GM19452 (cell line): ENCODE results near the gene MAD1L1.

Experiments used
- ATAC-seq: cut with Tn5 transposase; IDR thresholded peaks from one replicate; pipeline ENCODE4 v1.9.1; 2021; ENCODE audit not compliant: unreplicated experiment

The MAD1L1 gene

DNA sequence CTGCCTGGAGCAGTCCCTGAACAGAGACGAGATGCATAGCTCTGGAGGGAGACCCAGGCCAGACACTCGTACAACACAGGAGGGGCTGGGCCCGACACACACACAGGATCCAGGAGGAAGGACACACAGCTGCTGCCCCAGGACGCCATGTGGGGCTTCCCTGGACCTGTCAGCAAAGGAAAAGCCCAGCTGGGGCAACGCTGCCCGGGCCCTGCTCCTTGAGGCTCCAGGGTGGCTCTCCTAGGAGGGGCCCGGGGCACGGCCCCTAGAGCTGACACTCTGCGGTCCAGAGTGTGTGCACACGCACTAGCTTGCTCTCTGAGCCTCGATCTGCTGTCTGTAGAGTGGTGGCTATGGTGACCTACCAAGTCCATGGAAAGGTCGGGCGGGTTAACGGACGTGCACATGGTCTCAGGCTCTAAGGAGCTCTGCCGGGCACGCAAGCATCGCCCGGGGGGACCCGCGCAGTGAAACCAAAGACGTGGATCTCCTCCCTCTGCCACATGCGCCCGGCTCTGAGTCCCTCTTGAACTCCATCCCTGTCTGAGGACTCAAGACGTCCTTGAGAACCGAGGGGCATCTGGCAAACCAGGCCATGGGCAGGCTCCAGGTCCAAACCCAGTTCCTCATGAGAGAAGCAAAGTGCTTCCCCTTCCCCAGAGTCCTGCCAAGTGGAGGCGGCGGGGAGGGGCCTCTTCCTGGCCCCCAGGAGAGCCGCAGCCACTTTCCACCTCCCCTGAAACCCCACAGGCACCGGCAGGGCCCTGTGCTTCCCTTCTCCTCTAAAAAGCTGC, 283.7 kb downstream of the MAD1L1 start:
- ATAC-seq = no peak

GRCh38 chr7:1948301-1948796, 284.4 kb downstream of the MAD1L1 start:
- ATAC-seq = no peak

GRCh38 chr7:1947586-1948217, 285.0 kb downstream of the MAD1L1 start:
- ATAC-seq = no peak

- no peak for ATAC-seq
Observed at GRCh38 chr7:1946773-1947450, 285.8 kb downstream of the MAD1L1 start.

GRCh38 chr7:1946025-1946772, 286.5 kb downstream of the MAD1L1 start:
- ATAC-seq = no peak

DNA sequence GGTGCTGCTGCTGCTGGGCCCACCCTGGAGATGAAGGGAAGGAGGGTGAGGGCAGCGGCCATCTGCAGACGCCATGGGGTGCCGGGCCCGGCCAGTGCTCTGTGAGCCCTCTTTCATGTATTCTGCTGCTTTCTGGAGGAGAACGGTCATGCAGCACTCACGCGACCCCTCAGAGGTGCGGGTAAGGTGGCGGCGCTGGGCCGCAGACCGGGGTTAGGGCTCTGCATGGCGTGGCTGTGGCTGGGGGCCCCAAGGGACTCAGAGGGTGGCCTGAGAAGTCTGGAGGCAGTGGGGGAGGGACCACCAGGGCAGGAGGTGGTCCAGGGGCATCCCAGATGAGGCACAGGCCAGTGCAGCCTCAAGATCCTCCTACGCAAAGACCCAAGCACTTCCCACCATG, 287.2 kb downstream of the MAD1L1 start:
- no peak for ATAC-seq

- no peak for ATAC-seq
Observed at GRCh38 chr7:1944619-1945210, 288.0 kb downstream of the MAD1L1 start.

- ATAC-seq = no peak
Observed at GRCh38 chr7:1943933-1944618, 288.7 kb downstream of the MAD1L1 start.

- no peak for ATAC-seq
Observed at GRCh38 chr7:1943326-1943725, 289.4 kb downstream of the MAD1L1 start.

- no peak for ATAC-seq
Observed at GRCh38 chr7:1942941-1943289, 289.8 kb downstream of the MAD1L1 start.

DNA sequence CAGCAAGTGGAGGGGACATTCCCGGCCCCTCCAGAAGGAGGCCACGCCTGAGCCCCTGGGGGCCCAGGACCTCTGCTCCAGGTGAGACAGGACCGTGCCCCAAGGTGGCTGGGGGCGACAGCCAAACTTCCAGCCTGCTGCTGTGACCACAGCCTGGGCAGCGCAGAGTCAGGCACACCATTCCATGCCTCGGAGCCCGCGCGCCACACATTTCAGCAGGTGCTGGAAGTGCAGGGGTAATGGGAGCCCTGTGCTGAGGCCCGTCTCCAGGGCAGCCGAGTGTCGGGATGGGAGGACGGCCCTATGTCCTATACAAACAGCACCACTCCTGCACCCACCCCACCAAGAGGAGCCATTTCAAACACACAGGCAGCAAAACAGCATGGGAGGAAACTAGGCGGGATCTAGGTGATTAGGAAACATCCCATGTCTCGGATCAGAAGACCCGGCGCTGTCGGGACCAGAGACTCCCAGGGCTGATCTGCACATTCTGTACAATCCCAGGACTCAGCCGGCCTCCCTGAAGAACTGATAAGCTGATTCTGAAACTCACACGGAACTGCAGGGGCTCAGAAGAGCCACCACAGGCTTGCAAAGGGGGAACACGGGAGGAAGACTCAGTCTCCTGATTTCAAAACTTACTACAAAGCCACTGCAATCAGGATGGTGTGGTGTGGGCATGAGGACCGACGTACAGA, 290.4 kb downstream of the MAD1L1 start:
- ATAC-seq = no peak

DNA sequence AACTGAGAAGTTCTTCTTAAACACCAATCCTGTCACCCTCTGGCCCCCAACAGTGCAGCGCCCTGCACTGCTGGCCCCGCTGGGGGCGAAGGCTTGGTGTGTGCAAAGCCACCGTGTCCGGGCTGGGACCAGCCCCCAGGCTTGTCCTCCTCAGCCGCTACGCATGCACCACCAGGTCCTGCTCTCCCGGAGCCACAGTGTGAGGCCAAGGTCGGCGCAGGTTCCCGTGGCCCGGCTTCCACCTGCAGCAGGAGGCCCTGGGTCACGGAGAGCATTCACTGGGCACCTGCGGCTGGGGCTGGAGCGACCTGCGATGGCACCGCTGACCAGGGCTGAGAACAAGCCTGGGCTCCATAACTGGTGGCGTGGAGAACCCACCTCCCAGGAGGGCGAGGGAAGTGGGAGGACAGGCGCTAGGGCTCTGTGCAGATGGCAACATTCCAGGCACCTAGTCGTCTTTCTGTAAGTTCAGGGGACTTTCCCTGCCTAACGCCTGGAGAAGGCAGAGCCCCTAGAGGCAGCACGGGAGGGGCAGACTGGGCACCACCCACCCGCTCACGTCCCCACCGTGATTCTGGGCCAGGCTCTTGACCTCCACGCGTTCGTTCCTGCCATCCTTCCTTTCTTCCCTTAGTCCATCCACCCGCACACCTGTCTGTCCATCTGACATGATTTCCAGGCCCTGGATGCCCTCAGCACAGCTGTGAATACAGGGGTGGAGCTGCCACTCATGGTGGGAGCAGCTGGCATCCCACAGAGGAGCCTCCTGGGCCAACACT, 291.1 kb downstream of the MAD1L1 start:
- ATAC-seq = no peak

- peak; percentile 28 for ATAC-seq
Observed at GRCh38 chr7:1940863-1941262, 291.9 kb downstream of the MAD1L1 start.

DNA sequence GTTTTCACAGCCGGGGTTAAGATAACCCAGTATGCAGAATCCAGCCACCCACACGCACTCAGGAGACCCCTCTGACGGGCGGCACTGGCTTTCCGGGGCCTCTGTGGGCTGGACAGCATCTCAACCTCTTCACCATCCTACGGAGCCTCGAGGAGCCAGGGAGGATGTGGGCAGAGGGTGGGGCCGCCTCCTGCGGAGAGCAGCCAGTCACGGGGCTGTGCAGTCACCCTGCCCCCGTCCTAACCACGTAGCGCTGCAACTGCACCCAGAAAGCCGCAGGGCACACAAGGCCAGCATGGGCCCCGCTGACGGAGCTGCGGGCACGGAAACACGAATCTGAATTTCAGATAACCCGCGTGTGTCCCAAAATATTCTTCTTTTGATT, 292.4 kb downstream of the MAD1L1 start:
- peak; percentile 92 for ATAC-seq

GRCh38 chr7:1939434-1940401, 293.0 kb downstream of the MAD1L1 start:
- peak; percentile 15 for ATAC-seq

- no peak for ATAC-seq
Observed at GRCh38 chr7:1938788-1939433, 293.8 kb downstream of the MAD1L1 start.

DNA sequence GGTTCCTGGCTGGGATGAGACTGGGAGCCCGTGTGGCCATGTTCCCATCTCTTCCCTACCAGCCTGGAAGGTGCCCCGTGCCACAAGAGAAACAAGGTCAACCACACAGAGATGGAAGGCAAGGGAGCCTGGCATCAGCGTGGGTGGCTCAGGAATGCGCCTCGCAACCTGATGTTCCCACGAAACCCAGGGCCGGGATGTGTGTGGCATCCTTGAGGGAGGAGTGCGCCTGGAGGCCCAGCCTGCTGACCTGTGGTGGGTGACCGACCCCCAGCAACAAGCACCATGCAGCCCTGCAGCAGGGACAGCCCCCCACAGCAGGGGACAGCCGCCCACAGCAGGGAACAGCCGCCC, 295.5 kb downstream of the MAD1L1 start:
- no peak for ATAC-seq
